Activated T-cell treated with anti-CD3 and anti-CD28 coated beads, Interleukin-2, amount 50 U/mL, for 1 hour (primary cell): Measurements from ENCODE around the gene PHLPP2.

Experiments used
- DNase-seq: peaks from one replicate; pipeline ENCODE4 v3.0.0-alpha.2; 2020

The PHLPP2 gene

GRCh38 chr16:71669926-71670536, 54.5 kb downstream of the PHLPP2 start:
- no peak for DNase-seq

- no peak for DNase-seq
Measured at GRCh38 chr16:71666928-71667707, 57.4 kb downstream of the PHLPP2 start.

- DNase-seq = no peak
Measured at GRCh38 chr16:71666264-71666663, 58.2 kb downstream of the PHLPP2 start.

GRCh38 chr16:71659471-71659870, 65.0 kb downstream of the PHLPP2 start:
- DNase-seq = no peak

GRCh38 chr16:71658771-71659170, 65.7 kb downstream of the PHLPP2 start:
- DNase-seq = no peak

- DNase-seq = no peak
Measured at GRCh38 chr16:71649704-71650103, 74.8 kb downstream of the PHLPP2 start.

GRCh38 chr16:71648921-71649320, 75.6 kb downstream of the PHLPP2 start:
- DNase-seq = no peak

DNA sequence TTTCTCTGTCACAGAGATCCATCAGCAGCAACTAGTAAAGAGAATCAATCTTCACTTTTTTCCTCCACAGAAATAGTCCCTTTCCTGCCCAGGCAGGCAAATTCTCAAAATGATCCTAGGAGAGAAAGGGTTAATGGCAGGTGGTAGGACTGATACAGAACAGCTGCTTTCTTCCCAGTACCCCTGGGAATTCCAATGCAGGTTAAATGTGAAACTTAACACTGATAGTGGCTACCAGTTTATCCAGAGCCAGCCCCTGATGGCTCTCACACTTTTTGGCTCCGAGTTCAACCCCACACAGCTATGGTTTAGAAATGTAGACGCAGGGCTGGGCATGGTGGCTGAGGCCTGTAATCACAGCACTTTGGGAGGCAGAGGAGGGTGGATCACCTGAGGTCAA, 76.3 kb downstream of the PHLPP2 start:
- DNase-seq = no peak

DNA sequence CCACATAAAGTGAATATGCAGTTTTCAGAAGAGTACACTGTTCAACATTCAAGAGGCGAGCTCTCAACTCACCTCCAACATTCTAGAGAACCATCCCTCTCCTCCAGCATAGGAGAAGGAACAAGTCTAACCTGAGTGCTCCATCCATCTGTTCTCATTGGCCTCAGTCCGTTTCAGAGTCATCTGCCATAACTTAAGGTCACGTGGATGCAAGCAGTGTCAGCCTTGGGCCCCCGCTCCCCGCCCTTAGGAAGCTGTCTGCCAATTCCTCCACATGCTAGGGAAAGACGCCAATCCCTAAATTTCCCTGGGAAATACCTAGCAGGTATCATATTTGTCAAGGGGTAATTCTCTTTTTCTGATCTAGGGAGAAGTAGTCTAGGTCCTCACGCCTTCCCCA, 77.1 kb downstream of the PHLPP2 start:
- DNase-seq = no peak

DNA sequence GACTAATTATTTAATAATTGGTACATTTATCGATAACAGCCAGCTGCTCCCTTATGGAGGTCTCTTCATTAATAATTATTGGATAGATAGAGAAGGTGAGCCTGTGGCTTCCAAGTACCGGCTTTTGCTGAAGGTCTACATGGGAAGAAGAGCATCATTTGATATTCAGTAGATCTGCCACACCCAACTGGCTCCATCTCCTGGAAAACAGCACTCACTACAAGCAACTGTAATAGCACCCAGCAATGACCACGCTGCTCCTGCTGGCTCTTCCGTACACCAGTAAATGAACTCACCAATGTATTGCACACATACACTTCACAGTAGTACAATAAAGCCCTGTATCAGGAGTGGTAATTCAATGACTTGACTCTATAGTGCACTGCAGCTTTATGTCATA, 79.1 kb downstream of the PHLPP2 start:
- DNase-seq = no peak

DNA sequence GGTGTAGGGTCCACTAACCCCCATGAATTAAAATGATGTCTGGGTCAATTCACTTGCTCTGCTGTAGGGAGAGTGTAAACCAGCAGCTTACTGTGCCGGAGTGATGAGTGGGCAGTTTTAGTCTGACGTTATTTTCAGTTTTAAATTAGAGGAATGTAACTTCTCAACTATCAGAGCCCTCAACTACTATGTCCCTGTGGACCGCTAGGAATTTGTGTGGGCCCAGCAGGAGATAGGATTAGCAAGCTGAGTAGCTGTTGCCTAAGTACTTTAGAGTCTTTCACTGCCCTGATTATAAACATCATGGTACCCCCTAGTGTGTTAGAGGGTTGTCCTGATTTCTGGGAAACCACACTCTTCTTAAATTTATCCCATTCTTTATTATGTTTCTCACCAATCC, 87.1 kb downstream of the PHLPP2 start:
- no peak for DNase-seq

GRCh38 chr16:71635632-71636031, 88.9 kb downstream of the PHLPP2 start:
- DNase-seq = no peak

DNA sequence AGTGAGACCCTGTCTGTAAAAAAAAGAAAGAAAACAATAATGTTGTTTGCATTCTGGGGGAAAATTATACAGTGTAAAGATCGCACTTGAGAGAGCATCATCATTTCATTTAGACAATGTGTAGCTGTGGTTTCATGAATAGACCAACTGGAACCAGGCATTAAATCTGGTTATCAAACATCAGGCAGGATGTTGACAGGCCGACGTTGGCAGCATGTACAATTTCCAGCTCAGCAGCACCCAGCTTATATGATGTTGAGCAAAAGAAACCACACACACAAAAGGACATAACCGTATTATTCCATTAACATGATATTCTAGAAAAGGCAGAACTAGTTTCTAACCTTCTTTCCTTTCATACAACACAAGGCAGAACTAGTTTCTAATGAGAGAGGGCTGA, 92.7 kb downstream of the PHLPP2 start:
- no peak for DNase-seq

DNA sequence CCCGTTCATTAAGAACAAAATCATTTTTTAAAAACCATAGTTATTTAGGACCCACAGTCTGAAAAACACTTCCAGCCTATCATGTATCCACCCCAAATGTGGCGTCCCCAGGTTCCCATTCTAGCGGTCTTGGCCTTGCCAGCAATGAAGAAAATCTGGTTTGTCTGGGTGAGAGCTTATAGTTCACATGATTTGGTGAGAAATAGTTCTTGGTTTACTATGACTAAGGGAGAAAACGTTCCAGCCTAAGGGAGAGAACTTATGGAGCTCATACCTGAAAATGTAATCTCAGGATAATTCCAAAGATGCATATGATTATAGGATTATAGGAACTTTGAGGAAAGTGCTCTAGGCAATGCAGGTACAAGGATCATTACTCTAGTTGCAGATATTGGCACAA, 93.7 kb downstream of the PHLPP2 start:
- no peak for DNase-seq

DNA sequence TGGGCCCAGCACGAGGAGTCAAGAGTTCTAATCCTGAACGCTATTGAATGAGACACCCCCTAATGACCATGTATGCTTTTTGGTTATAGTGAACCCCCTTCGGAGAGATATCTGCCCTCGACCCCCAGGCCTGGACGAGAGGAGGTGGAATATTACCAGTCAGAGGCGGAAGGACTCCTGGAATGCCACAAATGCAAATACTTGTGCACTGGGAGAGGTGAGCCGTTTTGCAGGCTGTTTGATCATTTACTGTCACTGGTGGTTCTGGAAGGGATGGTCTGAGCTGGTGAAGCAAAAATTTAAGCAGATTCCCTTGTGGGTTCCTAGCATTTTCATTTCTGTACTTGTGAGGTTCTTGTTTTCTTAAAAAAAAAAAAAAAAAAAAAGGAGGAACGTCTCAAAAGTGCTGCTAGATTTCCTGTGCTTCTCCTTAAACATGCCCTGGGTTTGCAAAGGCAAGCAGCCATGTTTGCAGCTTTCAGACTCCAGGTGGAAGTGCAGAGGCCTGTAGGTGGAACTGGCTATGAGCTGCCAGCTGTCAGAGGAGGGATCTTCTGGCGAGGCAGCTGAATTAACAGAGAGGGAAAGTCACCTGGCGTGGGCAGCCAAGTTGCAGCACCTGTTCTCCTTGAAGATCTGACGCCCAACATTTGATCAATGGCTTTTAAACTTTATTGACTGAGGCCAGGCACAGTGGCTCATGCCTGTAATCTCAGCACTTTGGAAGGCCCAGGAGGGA, 95.1 kb downstream of the PHLPP2 start:
- DNase-seq = no peak

GRCh38 chr16:71628810-71629209, 95.7 kb downstream of the PHLPP2 start:
- DNase-seq = no peak

GRCh38 chr16:71627731-71628181, 96.7 kb downstream of the PHLPP2 start:
- DNase-seq = no peak

GRCh38 chr16:71626858-71627213, 97.7 kb downstream of the PHLPP2 start:
- no peak for DNase-seq

DNA sequence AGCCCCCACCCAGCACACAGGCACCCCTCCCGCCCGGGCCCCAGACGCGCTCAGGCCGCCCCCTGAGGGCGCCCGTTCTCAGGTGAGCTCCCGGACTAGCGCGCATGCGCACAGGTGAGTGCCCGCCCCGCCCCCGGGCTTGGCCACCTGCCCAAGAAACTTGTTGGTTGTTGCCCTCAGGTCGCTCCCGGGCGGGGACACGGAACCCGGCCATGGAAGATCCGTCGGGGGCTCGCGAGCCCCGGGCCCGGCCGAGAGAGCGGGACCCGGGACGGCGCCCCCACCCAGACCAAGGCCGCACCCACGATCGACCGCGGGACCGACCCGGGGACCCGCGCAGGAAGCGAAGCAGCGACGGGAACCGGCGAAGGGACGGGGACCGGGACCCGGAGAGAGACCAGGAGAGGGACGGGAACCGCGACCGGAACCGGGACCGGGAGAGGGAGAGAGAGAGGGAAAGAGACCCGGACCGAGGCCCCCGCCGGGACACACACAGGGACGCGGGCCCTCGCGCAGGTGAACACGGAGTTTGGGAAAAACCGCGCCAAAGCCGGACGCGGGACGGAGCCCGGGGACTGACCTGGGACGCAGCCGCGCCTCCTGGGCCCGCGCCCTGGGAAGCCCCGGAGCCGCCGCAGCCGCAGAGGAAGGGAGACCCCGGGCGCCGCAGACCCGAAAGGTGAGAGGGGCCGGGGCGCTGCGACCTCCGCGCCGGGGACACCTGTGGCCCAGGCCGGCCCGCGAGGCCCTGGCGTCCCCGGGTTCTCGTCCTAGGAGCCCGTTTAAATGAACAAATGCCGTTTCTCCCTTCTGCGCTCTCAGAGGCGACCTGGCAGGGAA, 98.3 kb downstream of the PHLPP2 start, which contains the start of gene MARVELD3:
Gene MARVELD3 (plus strand): TSS at position 167 of the 840 bp plus-strand sequence. CDS start 46 bp downstream, at position 213.
- DNase-seq = peak; percentile 54

- no peak for DNase-seq
Measured at GRCh38 chr16:71625113-71625850, 99.2 kb downstream of the PHLPP2 start.

- DNase-seq = no peak
Measured at GRCh38 chr16:71623597-71623996, 100.9 kb downstream of the PHLPP2 start.

GRCh38 chr16:71622088-71622487, 102.4 kb downstream of the PHLPP2 start:
- no peak for DNase-seq
